H1 (cell line): ENCODE measurements around the gene DES. TPM values are rescaled to one million over a fixed set of nuclear protein-coding genes. Genes with fewer than 3 reads are reported as not detected.
A peak's percentile ranks its signal among the peaks of the same experiment; 100 is the strongest.

Source experiments
- CREB1 ChIP-seq: IDR thresholded peaks from 2 replicates; pipeline ENCODE4 v1.6.1; 2012; ENCODE audit warnings: inconsistent platforms
- CTCF ChIP-seq, 3 experiments: IDR thresholded peaks; 1 replicate in 2 of 3; 2 replicates in 1 of 3; pipeline versions ENCODE4 v1.5.1 to v1.6.1; 2011; ENCODE audit warnings: low read length in 3 of 3, mild to moderate bottlenecking in 3 of 3, inconsistent platforms in 2 of 3, low read depth in 1 of 3, moderate library complexity in 1 of 3; ENCODE audit not compliant: insufficient read depth in 1 of 3; ENCODE audit errors: control extremely low read depth in 1 of 3
- GABPA ChIP-seq: IDR thresholded peaks from 2 replicates; pipeline ENCODE4 v1.6.1; 2011; ENCODE audit warnings: mild to moderate bottlenecking, low read length, moderate library complexity, borderline replicate concordance; ENCODE audit not compliant: insufficient read depth
- RBBP5 ChIP-seq: IDR thresholded peaks from 2 replicates; pipeline ENCODE4 v1.7.1; 2012; ENCODE audit warnings: low read depth, mild to moderate bottlenecking, inconsistent platforms, low read length, moderate library complexity, borderline replicate concordance
- TCF12 ChIP-seq: IDR thresholded peaks from 2 replicates; pipeline ENCODE4 v1.6.1; 2011; ENCODE audit warnings: low read depth, mild to moderate bottlenecking, low read length
- polyA plus RNA-seq, 7 experiments: library from polyadenylated mRNA; depleted of rRNA in 3 of 7; stranded (reverse) in 5 of 7; unstranded in 2 of 7; fragments of >200 nt in 5 of 7; fragments of 200-250 nt in 2 of 7; gene quantifications; 1 replicate in 5 of 7; 2 replicates in 1 of 7; 4 replicates in 1 of 7; pipeline versions ENCODE4 v1.2.1 to v1.2.3, GENCODE V29; 2011 to 2013; ENCODE audit warnings: missing spikeins in 2 of 7, mixed read lengths in 2 of 7
- total RNA-seq: library from RNA; stranded (reverse); fragmentation: NEBNext Ultra II Directional; extraction: Animal tissue kit (Norgen Biotek cat#: 25700); gene quantifications from 2 replicates; pipeline ENCODE4 v1.2.1, GENCODE V29; 2021

Gene DES
- total and polyA plus RNA-seq, 2 of the 8 experiments (the other 6 are each of a cell fraction or from before 2014, with no cell fraction given): 1.8 to 4.3 TPM

- TF ChIP-seq CREB1: no peak
- 0 out of 2 replicates have a peak, but pooled peaks have one; percentile 47 for TF ChIP-seq GABPA
- TF ChIP-seq CTCF (IDR thresholded peaks at IDR 0.05; ENCODE audit: control extremely low read depth in 1 of 3, insufficient read depth in 1 of 3, low read depth in 1 of 3, low read length in 3 of 3): peak in 2 of 3 experiments; percentile 88 to 98; a peak in 3 of 4 replicates
- peak; percentile 91 for TF ChIP-seq TCF12
- TF ChIP-seq RBBP5: 0 out of 2 replicates have a peak, but pooled peaks have one; percentile 38
These were observed 41.5 kb downstream of the DES start (continued) for GRCh38 chr2:219459460-219460311.
